Measurements from ENCODE around the gene IDH3G.
"Not testable (repeated sequence)": the region's sequence is repeated elsewhere in the genome, so short reads cannot be mapped to it uniquely, and the experiment has no call there.

The IDH3G gene

GRCh38 chrX:153763989-153764755 lies 30.0 kb downstream of the IDH3G start, which contains the start of gene PLXNB3:
TSS of gene PLXNB3 (plus strand) at chrX:153764249. CDS start at chrX:153765536, 1,287 bp downstream.
- TF ChIP-seq, protein P1, sequence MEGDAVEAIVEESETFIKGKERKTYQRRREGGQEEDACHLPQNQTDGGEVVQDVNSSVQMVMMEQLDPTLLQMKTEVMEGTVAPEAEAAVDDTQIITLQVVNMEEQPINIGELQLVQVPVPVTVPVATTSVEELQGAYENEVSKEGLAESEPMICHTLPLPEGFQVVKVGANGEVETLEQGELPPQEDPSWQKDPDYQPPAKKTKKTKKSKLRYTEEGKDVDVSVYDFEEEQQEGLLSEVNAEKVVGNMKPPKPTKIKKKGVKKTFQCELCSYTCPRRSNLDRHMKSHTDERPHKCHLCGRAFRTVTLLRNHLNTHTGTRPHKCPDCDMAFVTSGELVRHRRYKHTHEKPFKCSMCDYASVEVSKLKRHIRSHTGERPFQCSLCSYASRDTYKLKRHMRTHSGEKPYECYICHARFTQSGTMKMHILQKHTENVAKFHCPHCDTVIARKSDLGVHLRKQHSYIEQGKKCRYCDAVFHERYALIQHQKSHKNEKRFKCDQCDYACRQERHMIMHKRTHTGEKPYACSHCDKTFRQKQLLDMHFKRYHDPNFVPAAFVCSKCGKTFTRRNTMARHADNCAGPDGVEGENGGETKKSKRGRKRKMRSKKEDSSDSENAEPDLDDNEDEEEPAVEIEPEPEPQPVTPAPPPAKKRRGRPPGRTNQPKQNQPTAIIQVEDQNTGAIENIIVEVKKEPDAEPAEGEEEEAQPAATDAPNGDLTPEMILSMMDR (IDR thresholded peaks at IDR 0.05; ENCODE audit: low read length, missing control alignments): peak; percentile 66
- H3K4me3 ChIP-seq (replicated peaks; ENCODE audit: low read depth, low read length): peak within 1 kb of the TSS; percentile 55
- peak; percentile 65 for DNase-seq (ENCODE audit: low read depth)

GRCh38 chrX:153763298-153763932 lies 30.8 kb downstream of the IDH3G start:
- no peak overlapping the region for H3K4me3 ChIP-seq (replicated peaks; ENCODE audit: low read depth, low read length)
- TF ChIP-seq, protein P1 (IDR thresholded peaks at IDR 0.05; ENCODE audit: low read length, missing control alignments): no peak
- no peak for DNase-seq (ENCODE audit: low read depth)

DNA sequence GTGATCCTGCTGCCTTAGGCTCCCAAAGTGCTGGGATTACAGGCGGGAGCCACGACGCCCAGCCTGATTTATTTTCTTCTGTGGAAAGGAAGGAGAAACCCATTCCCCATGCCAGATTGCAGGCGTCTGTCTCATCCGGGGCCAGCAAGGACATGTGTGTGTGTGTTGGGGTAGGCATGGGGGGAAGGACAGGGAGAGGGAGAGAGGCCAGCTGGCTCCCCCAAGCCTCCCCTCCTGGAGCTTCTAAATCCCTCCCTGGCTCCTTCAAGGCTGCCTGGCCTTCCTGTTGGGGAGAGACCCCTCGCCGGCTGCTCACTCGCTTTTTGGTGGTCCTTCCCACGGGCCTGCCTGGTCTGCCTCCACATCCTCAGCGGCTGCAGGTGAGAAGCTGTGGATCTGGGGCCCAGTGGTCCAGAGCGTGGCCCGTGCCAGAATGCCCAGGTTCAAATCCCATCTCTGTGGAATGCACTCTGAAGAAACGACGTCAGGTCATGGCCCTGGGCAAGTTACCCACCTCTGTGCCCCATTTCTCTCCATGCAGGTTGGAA lies 31.5 kb downstream of the IDH3G start:
- TF ChIP-seq, protein P1 (IDR thresholded peaks at IDR 0.05; ENCODE audit: low read length, missing control alignments): no peak
- no peak overlapping the region for H3K4me3 ChIP-seq (replicated peaks; ENCODE audit: low read depth, low read length)
- no peak for DNase-seq (ENCODE audit: low read depth)

DNA sequence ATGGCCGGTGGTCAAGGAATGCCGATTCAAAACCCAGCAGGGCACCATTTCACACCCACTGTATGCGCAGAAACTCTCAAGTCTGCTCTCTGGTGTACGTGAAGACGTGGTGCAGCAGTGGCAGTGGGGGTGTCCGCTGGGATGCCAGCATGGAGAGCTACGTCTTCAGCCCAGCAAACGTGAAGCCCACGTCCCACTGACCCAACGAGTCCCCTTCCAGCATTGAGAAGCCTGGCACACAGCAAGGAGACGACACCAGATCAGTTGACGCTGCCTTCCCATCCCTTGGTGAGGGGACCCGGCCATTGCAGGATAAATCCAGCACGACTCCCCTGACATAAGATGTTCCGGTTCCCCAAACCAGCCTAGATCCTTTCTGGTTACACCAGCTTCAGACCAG lies 32.3 kb downstream of the IDH3G start:
- TF ChIP-seq, protein P1 (IDR thresholded peaks at IDR 0.05; ENCODE audit: low read length, missing control alignments): no peak
- H3K4me3 ChIP-seq (replicated peaks; ENCODE audit: low read depth, low read length): no peak overlapping the region
- no peak for DNase-seq (ENCODE audit: low read depth)

DNA sequence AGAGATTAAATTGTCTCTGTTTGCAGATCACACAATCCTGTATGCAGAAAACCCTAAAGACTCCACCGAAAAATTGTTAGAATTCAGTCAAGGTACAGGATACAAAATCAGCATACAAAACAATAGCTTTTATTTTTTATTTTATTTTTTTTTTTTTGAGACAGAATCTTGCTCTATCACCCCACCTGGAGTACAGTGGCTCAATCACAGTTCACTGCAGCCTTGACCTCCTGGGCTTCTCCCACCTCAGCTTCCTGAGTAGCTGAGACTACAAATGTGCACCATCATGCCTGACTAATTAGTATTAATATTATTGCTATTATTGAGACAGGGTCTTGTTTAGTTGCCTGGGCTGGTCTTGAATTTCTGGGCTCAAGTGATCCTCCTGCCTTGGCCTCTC lies 39.0 kb downstream of the IDH3G start:
- TF ChIP-seq, protein P1 (IDR thresholded peaks at IDR 0.05; ENCODE audit: low read length, missing control alignments): no peak
- H3K4me3 ChIP-seq (replicated peaks; ENCODE audit: low read depth, low read length): no peak overlapping the region
- DNase-seq (ENCODE audit: low read depth): no peak

DNA sequence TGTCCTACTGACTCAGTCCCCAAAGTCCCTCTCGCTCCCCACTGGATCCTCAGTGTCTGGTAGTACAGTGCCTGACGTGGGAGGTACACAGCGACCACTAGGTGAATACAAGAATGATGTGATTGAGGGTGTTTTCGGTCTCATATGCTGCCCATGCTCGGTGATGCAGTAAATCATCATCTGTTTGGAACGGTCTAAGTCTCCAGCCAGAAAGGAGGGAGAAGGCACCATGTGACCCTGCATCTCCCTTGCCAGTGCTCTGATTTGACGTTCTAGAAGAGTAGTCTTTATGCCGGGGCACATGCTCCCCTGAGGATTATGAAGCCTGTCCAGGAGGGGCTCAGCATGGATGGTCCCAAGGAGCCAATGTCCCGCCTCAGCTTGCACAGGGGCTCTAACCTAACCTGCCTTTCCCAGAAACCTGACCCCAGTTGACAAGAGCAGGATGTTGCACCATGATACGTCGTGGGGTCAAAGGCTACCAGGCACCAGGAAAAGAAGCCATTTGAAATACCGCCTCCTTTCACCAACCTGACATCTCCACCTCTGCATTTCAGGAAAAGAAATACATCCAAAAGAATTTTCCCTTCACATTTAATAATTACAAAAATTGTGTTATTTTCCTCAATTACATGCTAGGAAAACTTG lies 43.9 kb downstream of the IDH3G start:
- DNase-seq (ENCODE audit: low read depth): no peak
- H3K4me3 ChIP-seq (replicated peaks; ENCODE audit: low read depth, low read length): no peak overlapping the region
- TF ChIP-seq, protein P1 (IDR thresholded peaks at IDR 0.05; ENCODE audit: low read length, missing control alignments): no peak

- not testable (repeated sequence) for DNase-seq (ENCODE audit: low read depth); H3K4me3 ChIP-seq (replicated peaks; ENCODE audit: low read depth, low read length)
Observed at GRCh38 chrX:153749017-153749416, 45.2 kb downstream of the IDH3G start.

DNA sequence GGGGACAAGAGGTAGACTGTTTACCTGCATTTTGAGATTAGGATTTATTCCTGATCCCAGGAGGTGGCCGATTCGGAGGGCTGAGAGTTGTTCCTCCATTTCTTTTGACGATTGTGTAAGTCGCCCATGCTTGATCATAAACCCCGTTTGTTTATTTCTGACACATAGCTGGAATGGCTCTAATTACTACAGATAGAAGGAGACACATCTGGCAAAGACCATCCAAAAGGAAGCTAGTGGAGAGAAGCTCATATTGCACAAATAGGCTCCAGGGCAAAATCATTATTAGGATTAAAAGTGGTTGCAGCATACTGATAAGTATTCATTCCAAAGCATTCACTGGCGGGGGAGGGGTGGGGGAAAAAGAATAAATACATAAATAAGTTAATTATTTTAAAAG lies 47.2 kb downstream of the IDH3G start:
- not testable (repeated sequence) for DNase-seq (ENCODE audit: low read depth); H3K4me3 ChIP-seq (replicated peaks; ENCODE audit: low read depth, low read length)
